NCI-H69 (cell line): ENCODE results near the gene NBPF12.
"Not testable (repeated sequence)": the region's sequence is repeated elsewhere in the genome, so short reads cannot be mapped to it uniquely, and the experiment has no call there.

Source experiments
- DNase-seq: peaks from one replicate; lab custom pipeline; 2025; lab: John Stamatoyannopoulos, UW

The NBPF12 gene

DNA sequence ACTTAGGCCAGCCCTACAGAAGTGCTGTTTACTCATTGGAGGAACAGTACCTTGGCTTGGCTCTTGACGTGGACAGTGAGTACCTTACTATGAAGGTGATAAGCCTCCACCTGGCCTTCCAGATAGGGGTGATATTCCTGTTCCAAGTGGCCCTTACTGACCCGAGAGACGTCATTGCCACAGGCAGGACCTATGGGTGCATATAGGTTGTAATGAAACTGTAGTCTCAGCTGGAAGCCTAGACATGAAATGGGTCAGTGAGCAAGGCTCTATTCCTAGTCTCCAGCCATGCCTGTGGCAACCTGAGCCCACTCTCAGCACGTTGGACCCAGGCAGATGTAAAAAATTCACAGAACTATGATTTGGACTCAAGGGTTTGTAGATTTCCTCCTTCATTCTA is 48.3 kb downstream of the NBPF12 start:
- DNase-seq, result not testable (repeated sequence)

- not testable (repeated sequence) for DNase-seq
Measured at GRCh38 chr1:146987502-146987901, 49.4 kb downstream of the NBPF12 start.

DNA sequence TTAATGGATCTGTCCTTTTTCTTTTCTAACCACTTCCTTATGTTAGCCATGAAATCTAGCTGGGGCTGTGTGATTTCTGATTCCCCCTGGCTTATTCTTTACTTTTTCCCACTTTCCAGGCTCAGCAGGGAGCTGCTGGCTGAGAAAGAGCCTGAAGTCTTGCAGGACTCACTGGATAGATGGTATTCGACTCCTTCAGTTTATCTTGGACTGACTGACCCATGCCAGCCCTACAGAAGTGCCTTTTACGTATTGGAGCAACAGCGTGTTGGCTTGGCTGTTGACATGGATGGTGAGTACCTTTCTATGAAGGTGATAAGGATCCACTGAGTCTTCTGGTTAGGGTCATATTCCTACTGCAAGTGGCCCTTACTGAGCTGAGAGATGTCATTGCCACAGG is 51.3 kb downstream of the NBPF12 start:
- DNase-seq, result not testable (repeated sequence)

GRCh38 chr1:147008495-147008894 is 70.4 kb downstream of the NBPF12 start:
- not testable (repeated sequence) for DNase-seq

DNA sequence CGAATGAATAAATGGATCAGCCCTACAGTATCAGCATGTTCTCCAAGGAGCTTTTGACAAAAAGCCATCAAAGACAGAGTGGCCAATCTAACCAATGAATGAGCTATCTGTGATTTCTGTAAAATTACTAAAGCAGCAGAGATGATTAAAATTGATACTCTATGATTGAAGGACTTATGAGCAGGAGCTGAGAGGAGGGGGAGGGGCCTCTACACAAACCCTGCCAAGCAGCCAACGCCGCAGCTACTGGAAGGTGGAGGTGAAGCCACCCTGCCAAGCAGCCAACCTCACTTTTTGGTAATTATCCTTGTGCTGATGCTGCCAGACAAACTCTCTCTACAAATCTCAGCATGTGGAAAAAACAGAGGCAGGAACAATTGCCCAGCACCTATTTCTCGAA is 88.9 kb downstream of the NBPF12 start:
- not testable (repeated sequence) for DNase-seq

- DNase-seq, result not testable (repeated sequence)
Measured at GRCh38 chr1:147030066-147030653, 92.0 kb downstream of the NBPF12 start.

- DNase-seq, result no peak
Measured at GRCh38 chr1:147039916-147040315, 101.8 kb downstream of the NBPF12 start.

- not testable (repeated sequence) for DNase-seq
Measured at GRCh38 chr1:147042891-147043290, 104.8 kb downstream of the NBPF12 start.

DNA sequence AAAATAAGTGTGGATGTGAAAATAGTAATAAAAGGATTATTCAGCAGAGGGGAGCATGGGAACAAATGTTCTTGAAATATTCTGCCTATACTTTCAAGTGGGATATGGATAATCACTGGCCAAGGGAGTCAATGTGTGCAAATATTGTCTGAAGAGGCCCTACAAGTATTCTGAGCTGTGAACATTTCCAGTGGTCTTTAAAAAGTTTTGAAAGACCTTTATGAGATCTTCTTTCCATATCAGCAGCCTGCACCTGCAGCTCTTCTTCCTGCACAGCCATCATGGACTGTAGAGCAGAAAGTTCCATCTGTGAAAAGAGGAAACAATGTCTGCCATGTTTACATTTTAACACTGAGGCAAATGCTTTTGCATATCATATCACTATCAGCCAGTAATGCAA is 106.4 kb downstream of the NBPF12 start:
- DNase-seq, result not testable (repeated sequence)
